ENCODE results near the gene LY86. TPM values are rescaled to one million over a fixed set of nuclear protein-coding genes. Genes with fewer than 3 reads are reported as not detected.

LY86 gene
- total RNA-seq, 1 donor: not detected

DNA sequence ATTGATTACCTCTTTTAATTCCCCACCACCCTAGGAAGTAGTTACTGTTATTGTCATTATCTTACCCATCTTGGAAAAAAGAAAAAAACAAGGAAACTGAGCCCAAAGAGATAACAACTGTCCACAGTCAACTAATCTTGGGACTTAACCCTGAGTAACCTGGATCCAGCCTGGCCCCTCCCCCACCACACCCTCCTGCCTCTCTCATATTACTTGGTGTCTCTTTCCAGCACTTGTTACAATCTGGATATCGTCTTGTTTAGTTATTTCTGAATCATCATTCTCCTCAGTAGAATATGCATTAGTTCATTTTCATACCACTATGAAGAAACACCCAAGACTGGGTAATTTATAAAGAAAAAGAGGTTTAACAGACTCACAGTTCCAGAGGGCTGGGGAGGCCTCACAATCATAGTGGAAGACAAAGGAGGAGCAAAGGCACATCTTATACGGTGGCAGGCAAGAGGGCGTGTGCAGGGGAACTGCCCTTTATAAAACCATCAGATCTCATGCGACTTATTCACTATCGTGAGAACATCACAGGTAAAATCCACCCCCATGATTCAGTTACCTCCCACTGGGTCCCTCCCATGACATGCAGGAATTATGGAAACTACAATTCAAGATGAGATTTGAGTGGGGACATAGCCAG is 60.3 kb downstream of the LY86 start:
- DNase-seq (ENCODE audit: low read depth): no peak
- TF ChIP-seq, protein P1, sequence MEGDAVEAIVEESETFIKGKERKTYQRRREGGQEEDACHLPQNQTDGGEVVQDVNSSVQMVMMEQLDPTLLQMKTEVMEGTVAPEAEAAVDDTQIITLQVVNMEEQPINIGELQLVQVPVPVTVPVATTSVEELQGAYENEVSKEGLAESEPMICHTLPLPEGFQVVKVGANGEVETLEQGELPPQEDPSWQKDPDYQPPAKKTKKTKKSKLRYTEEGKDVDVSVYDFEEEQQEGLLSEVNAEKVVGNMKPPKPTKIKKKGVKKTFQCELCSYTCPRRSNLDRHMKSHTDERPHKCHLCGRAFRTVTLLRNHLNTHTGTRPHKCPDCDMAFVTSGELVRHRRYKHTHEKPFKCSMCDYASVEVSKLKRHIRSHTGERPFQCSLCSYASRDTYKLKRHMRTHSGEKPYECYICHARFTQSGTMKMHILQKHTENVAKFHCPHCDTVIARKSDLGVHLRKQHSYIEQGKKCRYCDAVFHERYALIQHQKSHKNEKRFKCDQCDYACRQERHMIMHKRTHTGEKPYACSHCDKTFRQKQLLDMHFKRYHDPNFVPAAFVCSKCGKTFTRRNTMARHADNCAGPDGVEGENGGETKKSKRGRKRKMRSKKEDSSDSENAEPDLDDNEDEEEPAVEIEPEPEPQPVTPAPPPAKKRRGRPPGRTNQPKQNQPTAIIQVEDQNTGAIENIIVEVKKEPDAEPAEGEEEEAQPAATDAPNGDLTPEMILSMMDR (IDR thresholded peaks at IDR 0.05; ENCODE audit: insufficient read depth, low read length): no peak
- H3K4me3 ChIP-seq (ENCODE audit: low read depth, low read length): no peak overlapping the region

DNA sequence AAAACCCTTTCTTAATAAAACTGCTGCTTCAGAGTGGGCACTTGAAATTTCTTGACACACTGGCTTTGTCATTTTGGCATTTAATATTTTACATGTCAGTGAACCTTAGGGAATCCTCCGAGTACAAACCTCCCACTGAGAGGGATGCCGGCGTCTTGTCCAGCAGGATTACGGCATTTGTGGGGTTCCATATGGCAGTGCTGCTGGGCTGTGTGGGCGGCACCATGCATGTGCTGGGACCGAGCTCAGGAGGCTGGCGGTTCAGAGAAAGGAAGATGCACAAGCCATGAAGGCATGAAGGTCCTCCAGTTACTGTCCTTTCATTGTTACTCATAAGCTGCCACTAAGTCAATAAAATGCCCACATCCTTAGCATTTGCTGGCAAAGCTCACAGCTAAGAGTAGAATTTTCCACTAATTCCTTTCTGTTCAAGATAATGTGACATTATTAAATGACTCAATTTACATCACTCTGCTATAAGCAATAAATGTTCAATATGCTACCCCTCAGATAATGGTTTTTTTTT is 61.4 kb downstream of the LY86 start:
- no peak overlapping the region for H3K4me3 ChIP-seq (ENCODE audit: low read depth, low read length)
- DNase-seq (ENCODE audit: low read depth): no peak
- TF ChIP-seq, protein P1 (IDR thresholded peaks at IDR 0.05; ENCODE audit: insufficient read depth, low read length): no peak

DNA sequence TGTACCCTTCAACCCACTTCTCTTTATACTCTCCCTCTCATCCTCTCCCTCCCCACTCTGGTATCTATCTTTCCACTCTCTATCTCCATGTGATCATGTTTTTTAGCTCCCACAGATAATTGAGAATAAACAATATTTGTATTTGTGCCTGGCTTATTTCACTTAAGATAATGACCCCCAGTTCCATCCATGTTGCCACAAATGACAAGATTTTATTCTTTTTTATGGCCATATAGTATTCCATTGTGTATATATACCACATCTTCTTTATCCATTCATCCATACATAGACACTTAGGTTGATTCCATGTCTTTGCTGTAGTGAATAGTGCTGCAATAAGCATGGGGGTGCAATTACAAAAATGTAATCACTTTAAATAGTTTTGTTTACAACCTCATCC is 62.3 kb downstream of the LY86 start:
- no peak overlapping the region for H3K4me3 ChIP-seq (ENCODE audit: low read depth, low read length)
- TF ChIP-seq, protein P1 (IDR thresholded peaks at IDR 0.05; ENCODE audit: insufficient read depth, low read length): no peak
- DNase-seq (ENCODE audit: low read depth): no peak

DNA sequence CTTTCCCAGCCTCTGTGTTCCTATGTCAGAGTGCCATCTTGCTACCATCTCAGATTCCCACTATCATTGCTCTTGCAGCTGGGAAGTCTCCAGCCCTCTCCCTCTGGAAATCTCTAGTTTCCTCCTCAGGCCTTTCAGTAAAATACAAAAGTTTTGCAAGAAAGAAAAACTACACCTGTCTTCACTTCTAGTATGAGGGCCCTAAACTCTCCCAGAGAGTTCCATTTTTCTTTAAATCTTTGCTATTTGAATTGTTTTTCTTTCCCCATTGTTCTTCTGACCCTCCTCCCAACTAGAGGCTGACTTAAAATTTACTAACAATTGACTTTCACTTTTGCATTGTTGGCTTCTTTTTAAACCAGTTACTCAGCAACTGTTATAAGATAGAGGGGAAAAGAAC is 62.8 kb downstream of the LY86 start:
- no peak overlapping the region for H3K4me3 ChIP-seq (ENCODE audit: low read depth, low read length)
- peak; percentile 32 for DNase-seq (ENCODE audit: low read depth)
- TF ChIP-seq, protein P1 (IDR thresholded peaks at IDR 0.05; ENCODE audit: insufficient read depth, low read length): no peak

DNA sequence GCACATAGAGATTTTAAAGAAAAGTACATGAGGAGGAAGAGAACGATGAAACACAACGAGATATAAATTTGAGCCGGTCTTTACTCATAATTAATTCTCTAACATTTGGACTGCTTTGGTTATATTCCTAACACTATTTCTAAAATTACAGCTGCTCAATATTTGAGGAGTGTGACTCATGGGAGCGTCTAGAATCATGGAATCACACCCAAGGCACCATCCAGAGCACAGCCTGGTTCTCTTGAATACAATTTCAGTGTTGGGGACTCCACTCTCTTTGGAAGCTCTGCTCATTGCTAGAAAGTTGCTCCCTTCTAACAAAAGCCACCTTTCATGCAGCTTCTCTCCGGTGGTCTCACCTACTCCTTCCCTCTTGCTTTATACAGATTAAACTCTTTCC is 64.4 kb downstream of the LY86 start:
- no peak overlapping the region for H3K4me3 ChIP-seq (ENCODE audit: low read depth, low read length)
- TF ChIP-seq, protein P1 (IDR thresholded peaks at IDR 0.05; ENCODE audit: insufficient read depth, low read length): no peak
- no peak for DNase-seq (ENCODE audit: low read depth)

DNA sequence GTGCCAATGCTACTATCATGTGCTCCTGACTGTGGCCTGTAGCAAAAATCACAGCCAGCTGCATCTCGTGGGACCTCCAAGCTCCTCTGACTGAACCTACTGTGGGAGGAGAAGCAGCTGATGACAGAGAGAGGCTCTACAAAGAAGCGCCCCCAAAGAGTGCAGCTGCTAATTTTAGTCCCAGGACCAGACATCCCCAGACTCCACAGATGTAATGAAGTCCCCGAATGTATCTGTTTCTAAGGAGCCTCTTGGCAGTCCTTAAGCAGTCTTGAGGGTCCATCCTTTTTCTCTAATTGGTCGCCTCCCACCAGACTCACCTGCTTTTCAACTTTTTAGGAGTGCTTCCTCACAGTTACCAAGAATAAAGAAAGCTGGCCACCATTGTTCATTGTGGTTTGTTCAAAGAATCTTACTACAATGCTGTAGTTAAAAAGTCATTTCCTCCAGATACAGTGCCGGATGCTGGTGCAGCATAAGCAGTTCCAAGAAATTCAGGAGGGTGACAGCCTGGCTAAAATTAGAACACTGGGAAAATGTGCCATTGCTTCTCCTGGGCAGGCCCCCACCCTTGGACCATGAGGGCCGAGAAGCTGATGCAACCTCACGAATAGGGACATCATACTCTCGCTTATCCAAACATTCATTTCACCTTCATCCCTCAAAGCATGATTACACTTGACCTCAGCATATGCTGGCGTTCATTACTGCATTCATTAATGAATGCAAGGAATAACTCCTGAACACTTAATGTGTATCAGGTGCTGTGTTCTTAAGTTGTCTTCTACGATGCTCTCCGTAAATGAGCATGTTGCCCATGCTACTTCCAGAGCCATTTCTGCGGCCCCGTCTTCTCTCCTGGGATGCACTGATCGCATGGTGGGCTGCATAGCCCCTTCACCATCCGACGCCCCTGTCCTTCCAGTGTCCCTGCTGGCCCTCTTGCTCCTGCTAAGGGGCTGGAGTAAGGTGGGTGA is 66.4 kb downstream of the LY86 start:
- peak; percentile 79 for DNase-seq (ENCODE audit: low read depth)

More for the DNA sequence above, 66.4 kb downstream of the LY86 start:
- TF ChIP-seq, protein P1 (IDR thresholded peaks at IDR 0.05; ENCODE audit: insufficient read depth, low read length): no peak
- H3K4me3 ChIP-seq (ENCODE audit: low read depth, low read length): no peak overlapping the region
